HepG2 (cell line): ENCODE data around the gene CABP4. TPM values are rescaled to one million over a fixed set of nuclear protein-coding genes. Genes with fewer than 3 reads are reported as not detected.

ENCODE experiments used
- ASH2L ChIP-seq: fragments of 300-600, 200-600 bp; sonication (generic); IDR thresholded peaks from 2 replicates; pipeline ENCODE4 v1.7.0; 2017; ENCODE audit warnings: low read depth, mild to moderate bottlenecking, moderate library complexity, mixed read lengths, low read length; ENCODE audit not compliant: insufficient read length
- CBX5 ChIP-seq: sonication (generic); formaldehyde crosslinking; IDR thresholded peaks from 2 replicates; pipeline ENCODE4 v1.4.0; 2020; ENCODE audit warnings: missing genetic modification reagents, borderline replicate concordance
- KDM3A ChIP-seq: IDR thresholded peaks from 2 replicates; pipeline ENCODE4 v1.6.1; 2018; ENCODE audit warnings: low read depth, missing compliant biosample characterization
- SNAI1 ChIP-seq: sonication (generic); formaldehyde crosslinking; IDR thresholded peaks from 2 replicates; pipeline ENCODE4 v1.5.0; 2020; ENCODE audit warnings: mild to moderate bottlenecking, missing genetic modification reagents, borderline replicate concordance
- SNRNP70 ChIP-seq: fragments of 200-400 bp; formaldehyde crosslinking; IDR thresholded peaks from 2 replicates; pipeline ENCODE4 v1.6.1; 2017; ENCODE audit warnings: mild to moderate bottlenecking, low read depth, low read length, moderate library complexity
- ZNF207 ChIP-seq: fragments of 450-650 bp; IDR thresholded peaks from 2 replicates; pipeline ENCODE4 v1.6.1; 2016; ENCODE audit warnings: antibody characterized with exemption, borderline replicate concordance
- ZNF552 ChIP-seq: sonication (generic); formaldehyde crosslinking; IDR thresholded peaks from 2 replicates; pipeline ENCODE4 v1.9.0; 2022; ENCODE audit warnings: missing genetic modification reagents, mild to moderate bottlenecking, borderline replicate concordance
- polyA plus RNA-seq, 8 experiments: library from polyadenylated mRNA; depleted of rRNA in 3 of 8; stranded (reverse) in 7 of 8; unstranded in 1 of 8; fragments of >200 nt; fragmentation: Illumina TruSeq in 4 of 8; extraction: Trizol in 4 of 8; gene quantifications; 2 replicates each; pipeline versions ENCODE4 v1.2.1 to v1.2.3, GENCODE V29; 2011 to 2016; ENCODE audit warnings: low read depth in 4 of 8, missing spikeins in 1 of 8, mixed read lengths in 1 of 8; ENCODE audit not compliant: insufficient read depth in 1 of 8
- total RNA-seq, 5 experiments: library from RNA; depleted of rRNA; stranded (reverse); fragments of >200 nt; fragmentation: Illumina TruSeq; extraction: Trizol; gene quantifications; 2 replicates each; pipeline ENCODE4 v1.2.3, GENCODE V29; 2016; ENCODE audit warnings: low read depth in 1 of 5
- TF ChIP-seq, protein P1 (sequence below): IDR thresholded peaks from 2 replicates; pipeline ENCODE4 v1.6.1; 2012; ENCODE audit warnings: low read length, improper control_type of control experiment
- TF ChIP-seq, protein P2 (sequence below): IDR thresholded peaks from 2 replicates; pipeline ENCODE4 v1.6.1; 2016; ENCODE audit warnings: missing genetic modification reagents, missing compliant biosample characterization
- TF ChIP-seq, protein P3 (sequence below): sonication (generic); formaldehyde crosslinking; IDR thresholded peaks from 2 replicates; pipeline ENCODE4 v1.8.1; 2023; ENCODE audit warnings: missing genetic modification reagents, mild to moderate bottlenecking, borderline replicate concordance
- TF ChIP-seq, protein P4 (sequence below): IDR thresholded peaks from 2 replicates; pipeline ENCODE4 v1.6.1; 2016; ENCODE audit warnings: low read depth, missing genetic modification reagents, missing compliant biosample characterization
- TF ChIP-seq, protein P5 (sequence below): sonication (generic); formaldehyde crosslinking; IDR thresholded peaks from 2 replicates; pipeline ENCODE4 v1.4.0; 2020; ENCODE audit warnings: missing genetic modification reagents, borderline replicate concordance

Gene CABP4
- total and polyA plus RNA-seq, 2 of the 13 experiments (the other 11 are each of a cell fraction or from before 2014, with no cell fraction given): not detected

DNA sequence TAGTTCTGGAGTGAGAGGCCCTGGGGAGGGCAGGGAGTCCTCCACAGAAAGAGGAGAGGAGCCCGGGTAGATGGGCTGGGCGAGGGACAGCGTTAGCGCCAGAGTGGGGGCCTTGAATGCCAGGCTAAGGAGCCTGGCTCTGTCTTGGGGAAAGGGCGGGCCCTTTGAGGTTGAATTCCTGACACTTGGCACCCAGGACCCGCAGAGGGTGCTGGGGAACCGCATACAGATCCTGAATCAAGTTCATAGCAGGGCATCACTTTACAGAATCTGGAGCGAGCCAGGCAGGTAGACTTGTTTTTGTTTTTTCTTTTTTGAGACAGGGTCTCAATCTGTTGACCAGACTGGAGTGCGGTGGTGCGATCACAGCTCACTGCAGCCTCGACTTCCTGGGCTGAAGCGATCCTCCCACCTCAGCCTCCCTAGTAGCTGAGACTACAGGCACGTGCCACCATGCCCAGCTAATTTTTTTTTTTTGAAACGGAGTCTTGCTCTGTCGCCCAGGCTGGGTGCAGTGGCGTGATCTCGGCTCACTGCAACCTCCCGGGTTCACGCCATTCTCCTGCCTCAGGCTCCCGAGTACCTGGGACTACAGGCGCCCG is 33.6 kb upstream of the CABP4 start (continued):
- TF ChIP-seq, protein P1, sequence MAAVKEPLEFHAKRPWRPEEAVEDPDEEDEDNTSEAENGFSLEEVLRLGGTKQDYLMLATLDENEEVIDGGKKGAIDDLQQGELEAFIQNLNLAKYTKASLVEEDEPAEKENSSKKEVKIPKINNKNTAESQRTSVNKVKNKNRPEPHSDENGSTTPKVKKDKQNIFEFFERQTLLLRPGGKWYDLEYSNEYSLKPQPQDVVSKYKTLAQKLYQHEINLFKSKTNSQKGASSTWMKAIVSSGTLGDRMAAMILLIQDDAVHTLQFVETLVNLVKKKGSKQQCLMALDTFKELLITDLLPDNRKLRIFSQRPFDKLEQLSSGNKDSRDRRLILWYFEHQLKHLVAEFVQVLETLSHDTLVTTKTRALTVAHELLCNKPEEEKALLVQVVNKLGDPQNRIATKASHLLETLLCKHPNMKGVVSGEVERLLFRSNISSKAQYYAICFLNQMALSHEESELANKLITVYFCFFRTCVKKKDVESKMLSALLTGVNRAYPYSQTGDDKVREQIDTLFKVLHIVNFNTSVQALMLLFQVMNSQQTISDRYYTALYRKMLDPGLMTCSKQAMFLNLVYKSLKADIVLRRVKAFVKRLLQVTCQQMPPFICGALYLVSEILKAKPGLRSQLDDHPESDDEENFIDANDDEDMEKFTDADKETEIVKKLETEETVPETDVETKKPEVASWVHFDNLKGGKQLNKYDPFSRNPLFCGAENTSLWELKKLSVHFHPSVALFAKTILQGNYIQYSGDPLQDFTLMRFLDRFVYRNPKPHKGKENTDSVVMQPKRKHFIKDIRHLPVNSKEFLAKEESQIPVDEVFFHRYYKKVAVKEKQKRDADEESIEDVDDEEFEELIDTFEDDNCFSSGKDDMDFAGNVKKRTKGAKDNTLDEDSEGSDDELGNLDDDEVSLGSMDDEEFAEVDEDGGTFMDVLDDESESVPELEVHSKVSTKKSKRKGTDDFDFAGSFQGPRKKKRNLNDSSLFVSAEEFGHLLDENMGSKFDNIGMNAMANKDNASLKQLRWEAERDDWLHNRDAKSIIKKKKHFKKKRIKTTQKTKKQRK: no peak
- TF ChIP-seq SNAI1 (CRISPR knock-in tag) (no peak), ZNF207 (no peak), KDM3A (no peak), ZNF552 (CRISPR knock-in tag) (no peak), CBX5 (CRISPR knock-in tag) (no peak), SNRNP70 (no peak), ASH2L (no peak)
- TF ChIP-seq, protein P2, sequence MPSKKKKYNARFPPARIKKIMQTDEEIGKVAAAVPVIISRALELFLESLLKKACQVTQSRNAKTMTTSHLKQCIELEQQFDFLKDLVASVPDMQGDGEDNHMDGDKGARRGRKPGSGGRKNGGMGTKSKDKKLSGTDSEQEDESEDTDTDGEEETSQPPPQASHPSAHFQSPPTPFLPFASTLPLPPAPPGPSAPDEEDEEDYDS: no peak
- TF ChIP-seq, protein P3, sequence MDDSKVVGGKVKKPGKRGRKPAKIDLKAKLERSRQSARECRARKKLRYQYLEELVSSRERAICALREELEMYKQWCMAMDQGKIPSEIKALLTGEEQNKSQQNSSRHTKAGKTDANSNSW (CRISPR knock-in tag): no peak
- TF ChIP-seq, protein P4, sequence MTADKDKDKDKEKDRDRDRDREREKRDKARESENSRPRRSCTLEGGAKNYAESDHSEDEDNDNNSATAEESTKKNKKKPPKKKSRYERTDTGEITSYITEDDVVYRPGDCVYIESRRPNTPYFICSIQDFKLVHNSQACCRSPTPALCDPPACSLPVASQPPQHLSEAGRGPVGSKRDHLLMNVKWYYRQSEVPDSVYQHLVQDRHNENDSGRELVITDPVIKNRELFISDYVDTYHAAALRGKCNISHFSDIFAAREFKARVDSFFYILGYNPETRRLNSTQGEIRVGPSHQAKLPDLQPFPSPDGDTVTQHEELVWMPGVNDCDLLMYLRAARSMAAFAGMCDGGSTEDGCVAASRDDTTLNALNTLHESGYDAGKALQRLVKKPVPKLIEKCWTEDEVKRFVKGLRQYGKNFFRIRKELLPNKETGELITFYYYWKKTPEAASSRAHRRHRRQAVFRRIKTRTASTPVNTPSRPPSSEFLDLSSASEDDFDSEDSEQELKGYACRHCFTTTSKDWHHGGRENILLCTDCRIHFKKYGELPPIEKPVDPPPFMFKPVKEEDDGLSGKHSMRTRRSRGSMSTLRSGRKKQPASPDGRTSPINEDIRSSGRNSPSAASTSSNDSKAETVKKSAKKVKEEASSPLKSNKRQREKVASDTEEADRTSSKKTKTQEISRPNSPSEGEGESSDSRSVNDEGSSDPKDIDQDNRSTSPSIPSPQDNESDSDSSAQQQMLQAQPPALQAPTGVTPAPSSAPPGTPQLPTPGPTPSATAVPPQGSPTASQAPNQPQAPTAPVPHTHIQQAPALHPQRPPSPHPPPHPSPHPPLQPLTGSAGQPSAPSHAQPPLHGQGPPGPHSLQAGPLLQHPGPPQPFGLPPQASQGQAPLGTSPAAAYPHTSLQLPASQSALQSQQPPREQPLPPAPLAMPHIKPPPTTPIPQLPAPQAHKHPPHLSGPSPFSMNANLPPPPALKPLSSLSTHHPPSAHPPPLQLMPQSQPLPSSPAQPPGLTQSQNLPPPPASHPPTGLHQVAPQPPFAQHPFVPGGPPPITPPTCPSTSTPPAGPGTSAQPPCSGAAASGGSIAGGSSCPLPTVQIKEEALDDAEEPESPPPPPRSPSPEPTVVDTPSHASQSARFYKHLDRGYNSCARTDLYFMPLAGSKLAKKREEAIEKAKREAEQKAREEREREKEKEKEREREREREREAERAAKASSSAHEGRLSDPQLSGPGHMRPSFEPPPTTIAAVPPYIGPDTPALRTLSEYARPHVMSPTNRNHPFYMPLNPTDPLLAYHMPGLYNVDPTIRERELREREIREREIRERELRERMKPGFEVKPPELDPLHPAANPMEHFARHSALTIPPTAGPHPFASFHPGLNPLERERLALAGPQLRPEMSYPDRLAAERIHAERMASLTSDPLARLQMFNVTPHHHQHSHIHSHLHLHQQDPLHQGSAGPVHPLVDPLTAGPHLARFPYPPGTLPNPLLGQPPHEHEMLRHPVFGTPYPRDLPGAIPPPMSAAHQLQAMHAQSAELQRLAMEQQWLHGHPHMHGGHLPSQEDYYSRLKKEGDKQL (CRISPR knock-in tag): no peak
- TF ChIP-seq, protein P5, sequence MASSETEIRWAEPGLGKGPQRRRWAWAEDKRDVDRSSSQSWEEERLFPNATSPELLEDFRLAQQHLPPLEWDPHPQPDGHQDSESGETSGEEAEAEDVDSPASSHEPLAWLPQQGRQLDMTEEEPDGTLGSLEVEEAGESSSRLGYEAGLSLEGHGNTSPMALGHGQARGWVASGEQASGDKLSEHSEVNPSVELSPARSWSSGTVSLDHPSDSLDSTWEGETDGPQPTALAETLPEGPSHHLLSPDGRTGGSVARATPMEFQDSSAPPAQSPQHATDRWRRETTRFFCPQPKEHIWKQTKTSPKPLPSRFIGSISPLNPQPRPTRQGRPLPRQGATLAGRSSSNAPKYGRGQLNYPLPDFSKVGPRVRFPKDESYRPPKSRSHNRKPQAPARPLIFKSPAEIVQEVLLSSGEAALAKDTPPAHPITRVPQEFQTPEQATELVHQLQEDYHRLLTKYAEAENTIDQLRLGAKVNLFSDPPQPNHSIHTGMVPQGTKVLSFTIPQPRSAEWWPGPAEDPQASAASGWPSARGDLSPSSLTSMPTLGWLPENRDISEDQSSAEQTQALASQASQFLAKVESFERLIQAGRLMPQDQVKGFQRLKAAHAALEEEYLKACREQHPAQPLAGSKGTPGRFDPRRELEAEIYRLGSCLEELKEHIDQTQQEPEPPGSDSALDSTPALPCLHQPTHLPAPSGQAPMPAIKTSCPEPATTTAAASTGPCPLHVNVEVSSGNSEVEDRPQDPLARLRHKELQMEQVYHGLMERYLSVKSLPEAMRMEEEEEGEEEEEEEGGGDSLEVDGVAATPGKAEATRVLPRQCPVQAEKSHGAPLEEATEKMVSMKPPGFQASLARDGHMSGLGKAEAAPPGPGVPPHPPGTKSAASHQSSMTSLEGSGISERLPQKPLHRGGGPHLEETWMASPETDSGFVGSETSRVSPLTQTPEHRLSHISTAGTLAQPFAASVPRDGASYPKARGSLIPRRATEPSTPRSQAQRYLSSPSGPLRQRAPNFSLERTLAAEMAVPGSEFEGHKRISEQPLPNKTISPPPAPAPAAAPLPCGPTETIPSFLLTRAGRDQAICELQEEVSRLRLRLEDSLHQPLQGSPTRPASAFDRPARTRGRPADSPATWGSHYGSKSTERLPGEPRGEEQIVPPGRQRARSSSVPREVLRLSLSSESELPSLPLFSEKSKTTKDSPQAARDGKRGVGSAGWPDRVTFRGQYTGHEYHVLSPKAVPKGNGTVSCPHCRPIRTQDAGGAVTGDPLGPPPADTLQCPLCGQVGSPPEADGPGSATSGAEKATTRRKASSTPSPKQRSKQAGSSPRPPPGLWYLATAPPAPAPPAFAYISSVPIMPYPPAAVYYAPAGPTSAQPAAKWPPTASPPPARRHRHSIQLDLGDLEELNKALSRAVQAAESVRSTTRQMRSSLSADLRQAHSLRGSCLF (CRISPR knock-in tag): no peak
